Effector memory CD4-positive, alpha-beta T cell (primary cell): ENCODE results near the gene SCAND1.
A peak's percentile ranks its signal among the peaks of the same experiment; 100 is the strongest.
"Not testable (repeated sequence)": the region's sequence is repeated elsewhere in the genome, so short reads cannot be mapped to it uniquely, and the experiment has no call there.

Experiments
- DNase-seq, 3 donors: peaks; one replicate each; pipeline ENCODE4 v3.0.0-alpha.2; 2020
- H3K27ac ChIP-seq: 2 replicates; pipeline ENCODE4 v1.7.0; 2013; ENCODE audit warnings: mild to moderate bottlenecking, low read length, moderate library complexity; ENCODE audit not compliant: insufficient read depth, poor library complexity, severe bottlenecking
- H3K27me3 ChIP-seq: replicated peaks from 2 replicates; pipeline ENCODE4 v1.7.0; 2013; ENCODE audit warnings: mild to moderate bottlenecking, low read length; ENCODE audit not compliant: insufficient read depth, control insufficient read depth, poor library complexity, severe bottlenecking
- H3K36me3 ChIP-seq: 2 replicates; pipeline ENCODE4 v1.7.0; 2013; ENCODE audit warnings: mild to moderate bottlenecking, low read length, moderate library complexity; ENCODE audit not compliant: control insufficient read depth, insufficient read depth
- H3K4me1 ChIP-seq: 2 replicates; pipeline ENCODE4 v1.7.0; 2013; ENCODE audit warnings: low read length, mild to moderate bottlenecking; ENCODE audit not compliant: control insufficient read depth, insufficient read depth, poor library complexity, severe bottlenecking
- H3K4me3 ChIP-seq: 2 replicates; pipeline ENCODE4 v1.7.0; 2013; ENCODE audit warnings: low read length, low read depth, mild to moderate bottlenecking; ENCODE audit not compliant: insufficient read depth, poor library complexity, severe bottlenecking
- H3K9me3 ChIP-seq: 2 replicates; pipeline ENCODE4 v1.7.0; 2013; ENCODE audit warnings: mild to moderate bottlenecking, low read length, moderate library complexity; ENCODE audit not compliant: control insufficient read depth

The SCAND1 gene

GRCh38 chr20:35963878-35964277 lies 9.6 kb upstream of the SCAND1 start:
- Histone ChIP-seq H3K36me3 (no peaks in the 10 kb centered on the region), H3K9me3 (no peaks in the 10 kb centered on the region), H3K27ac (no peak overlapping the region), H3K27me3 (no peaks in the 10 kb centered on the region), H3K4me1 (no peaks in the 10 kb centered on the region), H3K4me3 (no peak overlapping the region)
- DNase-seq, result no peak

- not testable (repeated sequence) for H3K36me3 ChIP-seq, H3K4me1 ChIP-seq, H3K9me3 ChIP-seq, DNase-seq, H3K27ac ChIP-seq, H3K27me3 ChIP-seq, H3K4me3 ChIP-seq
Observed at GRCh38 chr20:35959291-35959690, 5.0 kb upstream of the SCAND1 start.

- no peaks in the 10 kb centered on the region for H3K36me3 ChIP-seq
- H3K4me3 ChIP-seq, result no peak overlapping the region
- peaks cover 20% of the 10 kb centered on the region for H3K4me1 ChIP-seq
- H3K27ac ChIP-seq, result no peak overlapping the region
- H3K27me3 ChIP-seq, result no peaks in the 10 kb centered on the region
- no peak for DNase-seq
- no peaks in the 10 kb centered on the region for H3K9me3 ChIP-seq
Observed at GRCh38 chr20:35956616-35957015, 2.3 kb upstream of the SCAND1 start.

GRCh38 chr20:35954907-35955251 lies 577 bp upstream of the SCAND1 start:
- H3K9me3 ChIP-seq, result no peaks in the 10 kb centered on the region
- peak overlapping the region; percentile 96 for H3K27ac ChIP-seq
- no peaks in the 10 kb centered on the region for H3K27me3 ChIP-seq
- peak overlapping the region; percentile 67 for H3K4me3 ChIP-seq
- no peaks in the 10 kb centered on the region for H3K36me3 ChIP-seq
- peak in 2 of 3 donors; percentile 5 to 18 for DNase-seq
- peaks cover 20% of the 10 kb centered on the region for H3K4me1 ChIP-seq

- DNase-seq, result peak; percentile 61 to 68 (median 62)
- H3K9me3 ChIP-seq, result no peaks in the 10 kb centered on the region
- H3K27ac ChIP-seq, result peak overlapping the region; percentile 96
- peaks cover 20% of the 10 kb centered on the region for H3K4me1 ChIP-seq
- no peaks in the 10 kb centered on the region for H3K36me3 ChIP-seq
- H3K4me3 ChIP-seq, result peak overlapping the region; percentile 82
- no peaks in the 10 kb centered on the region for H3K27me3 ChIP-seq
Observed at GRCh38 chr20:35953387-35954199, 709 bp downstream of the SCAND1 start.

- H3K9me3 ChIP-seq, result no peaks in the 10 kb centered on the region
Observed at GRCh38 chr20:35952480-35953386, 1.6 kb downstream of the SCAND1 start.

GRCh38 chr20:35952080-35952479 lies 2.2 kb downstream of the SCAND1 start:
- Histone ChIP-seq H3K4me1 (peaks cover 20% of the 10 kb centered on the region), H3K27ac (peak overlapping the region; percentile 8)
- H3K36me3 ChIP-seq, H3K4me3 ChIP-seq, DNase-seq, H3K9me3 ChIP-seq, H3K27me3 ChIP-seq: not testable (repeated sequence)

More at GRCh38 chr20:35952480-35953386, 1.6 kb downstream of the SCAND1 start:
- H3K27ac ChIP-seq, result peak overlapping the region; percentile 96
- no peaks in the 10 kb centered on the region for H3K27me3 ChIP-seq
- DNase-seq, result no peak
- H3K36me3 ChIP-seq, result peaks cover 3% of the 10 kb centered on the region
- H3K4me1 ChIP-seq, result peaks cover 20% of the 10 kb centered on the region
- peak overlapping the region; percentile 82 for H3K4me3 ChIP-seq

- Histone ChIP-seq H3K27me3 (no peaks in the 10 kb centered on the region), H3K4me3 (no peak overlapping the region), H3K4me1 (peaks cover 20% of the 10 kb centered on the region), H3K36me3 (peaks cover 16% of the 10 kb centered on the region), H3K27ac (no peak overlapping the region), H3K9me3 (no peaks in the 10 kb centered on the region)
- no peak for DNase-seq
Observed at GRCh38 chr20:35950093-35950492, 4.2 kb downstream of the SCAND1 start.

GRCh38 chr20:35947907-35948306 lies 6.4 kb downstream of the SCAND1 start:
- H3K4me1 ChIP-seq, result peaks cover 12% of the 10 kb centered on the region
- H3K27ac ChIP-seq, result no peak overlapping the region
- H3K9me3 ChIP-seq, result no peaks in the 10 kb centered on the region
- H3K4me3 ChIP-seq, result no peak overlapping the region
- DNase-seq, result no peak
- H3K27me3 ChIP-seq, result no peaks in the 10 kb centered on the region
- peaks cover 27% of the 10 kb centered on the region for H3K36me3 ChIP-seq

GRCh38 chr20:35947489-35947888 lies 6.8 kb downstream of the SCAND1 start:
- Histone ChIP-seq H3K9me3 (no peaks in the 10 kb centered on the region), H3K27me3 (no peaks in the 10 kb centered on the region), H3K36me3 (peaks cover 27% of the 10 kb centered on the region), H3K4me1 (peaks cover 8% of the 10 kb centered on the region), H3K27ac (no peak overlapping the region), H3K4me3 (no peak overlapping the region)
- no peak for DNase-seq
